Panc1 (cell line): ENCODE measurements around the gene BRINP2.

Experiments used
- POLR2AphosphoS5 ChIP-seq: IDR thresholded peaks from 2 replicates; pipeline ENCODE4 v1.6.1; 2012; ENCODE audit warnings: mild to moderate bottlenecking, low read depth, low read length, moderate library complexity
- TF ChIP-seq, protein P1 (sequence below): fragments of 450-650 bp; IDR thresholded peaks from 2 replicates; pipeline ENCODE4 v1.5.1; 2017; ENCODE audit warnings: mild to moderate bottlenecking

GRCh38 chr1:177256153-177257075 is 85.7 kb downstream of the BRINP2 start:
- TF ChIP-seq, protein P1, sequence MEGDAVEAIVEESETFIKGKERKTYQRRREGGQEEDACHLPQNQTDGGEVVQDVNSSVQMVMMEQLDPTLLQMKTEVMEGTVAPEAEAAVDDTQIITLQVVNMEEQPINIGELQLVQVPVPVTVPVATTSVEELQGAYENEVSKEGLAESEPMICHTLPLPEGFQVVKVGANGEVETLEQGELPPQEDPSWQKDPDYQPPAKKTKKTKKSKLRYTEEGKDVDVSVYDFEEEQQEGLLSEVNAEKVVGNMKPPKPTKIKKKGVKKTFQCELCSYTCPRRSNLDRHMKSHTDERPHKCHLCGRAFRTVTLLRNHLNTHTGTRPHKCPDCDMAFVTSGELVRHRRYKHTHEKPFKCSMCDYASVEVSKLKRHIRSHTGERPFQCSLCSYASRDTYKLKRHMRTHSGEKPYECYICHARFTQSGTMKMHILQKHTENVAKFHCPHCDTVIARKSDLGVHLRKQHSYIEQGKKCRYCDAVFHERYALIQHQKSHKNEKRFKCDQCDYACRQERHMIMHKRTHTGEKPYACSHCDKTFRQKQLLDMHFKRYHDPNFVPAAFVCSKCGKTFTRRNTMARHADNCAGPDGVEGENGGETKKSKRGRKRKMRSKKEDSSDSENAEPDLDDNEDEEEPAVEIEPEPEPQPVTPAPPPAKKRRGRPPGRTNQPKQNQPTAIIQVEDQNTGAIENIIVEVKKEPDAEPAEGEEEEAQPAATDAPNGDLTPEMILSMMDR: peak; percentile 64
- no peak for TF ChIP-seq POLR2AphosphoS5
